Pancreas (tissue), 10 donors: ENCODE measurements around the gene ABCA4. TPM values are rescaled to one million over a fixed set of nuclear protein-coding genes. Genes with fewer than 3 reads are reported as not detected.

Source experiments
- ATAC-seq, 4 donors: fragments of 200-7000 bp; cut with Tn5 transposase; one replicate each; pipeline versions ENCODE4 v1.8.0 to v1.9.1; 2020; ENCODE audit warnings: mild to moderate bottlenecking in 4 of 4, moderate library complexity in 4 of 4
- DNase-seq, 6 donors: peaks; one replicate each; pipeline ENCODE4 v3.0.0-alpha.2; 2020
- FAIRE-seq: peaks from 2 replicates; lab custom pipeline; 2012; peaks lifted over from hg19 to GRCh38; lab: Jason Lieb, UNC
- H3K27ac ChIP-seq, 4 donors: fragments of 200-600 bp; sonication (generic); 1 replicate in 3 of 4; 2 replicates in 1 of 4; pipeline versions ENCODE4 v1.5.0 to v1.8.0; 2020
- H3K27me3 ChIP-seq, 4 donors: fragments of 200-600 bp; one replicate each; pipeline ENCODE4 v1.8.0; 2021
- H3K36me3 ChIP-seq, 3 donors: fragments of 200-600 bp; sonication (generic) in 1 of 3; one replicate each; pipeline versions ENCODE4 v1.5.0 to v1.8.0; 2020 to 2021
- H3K4me1 ChIP-seq, 3 donors: fragments of 200-600 bp; one replicate each; pipeline ENCODE4 v1.8.0; 2021
- H3K4me3 ChIP-seq, 4 donors: fragments of 200-600 bp; sonication (generic) in 2 of 4; one replicate each; pipeline versions ENCODE4 v1.5.0 to v1.8.0; 2020 to 2021
- H3K9me3 ChIP-seq, 4 donors: fragments of 200-600 bp; one replicate each; pipeline ENCODE4 v1.8.0; 2021
- CTCF ChIP-seq, 4 donors: fragments of 200-600 bp; sonication (generic) in 3 of 4; IDR thresholded peaks; one replicate each; pipeline versions ENCODE4 v1.5.0 to v1.8.0; 2021; ENCODE audit warnings: antibody characterized with exemption in 4 of 4
- WGBS, 2 donors: extraction: QIAGEN DNeasy Blood & Tissue Kit; methylation state at CpG; one replicate each; pipeline ENCODE4 v1.1.7; 2013; 5-methylcytosine and 5-hydroxymethylcytosine counted together
- intact Hi-C, 3 donors: fragments of 100-400 bp; cut with DNase I; formaldehyde crosslinking; loops; one replicate each; pipeline versions ENCODE4 v1.11.1 to v1.14.2; 2022
- polyA plus RNA-seq, 2 donors: library from polyadenylated mRNA; stranded (reverse); fragments of 200-250 nt; gene quantifications; one replicate each; pipeline ENCODE4 v1.2.3, GENCODE V29; 2013
- total RNA-seq, 6 donors: library from RNA; stranded (reverse); fragmentation: NEBNext Ultra II Directional in 4 of 6; extraction: Animal tissue kit (Norgen Biotek cat#: 25700) in 4 of 6; gene quantifications; one replicate each; pipeline versions ENCODE4 v1.2.1 to v1.2.4, GENCODE V29; 2021 to 2023
- donor health status: healthy with polysubstance abuse.
- donor health status: DM: no; HTN: no; CAD: no; lungs with moderate emphysema.
- donor health status: DM: no; HTN: no; CAD: no.
- donor health status: control.
- donor health status: control.
- donor health status: Bipolar disorder and iron deficiency.
- donor health status: DM: yes; HTN: yes; CAD: no.
- donor health status: DM: no; HTN: no; CAD: no.
- donor health status: DM: no; HTN: no; CAD: no.
- donor health status: DM: yes; HTN: yes; CAD: no.

The ABCA4 gene
- total and polyA plus RNA-seq, 8 donors, result 0.03 to 0.16 (median 0.14) TPM; not detected in 2

- Histone ChIP-seq H3K36me3 (no peaks in the 10 kb centered on the region), H3K4me3 (no peak overlapping the region), H3K4me1 (no peaks in the 10 kb centered on the region), H3K27me3 (no peaks in the 10 kb centered on the region), H3K27ac (no peak overlapping the region), H3K9me3 (no peaks in the 10 kb centered on the region)
- no peak for TF ChIP-seq CTCF (IDR thresholded peaks at IDR 0.05)
- 55 to 70% methylated on average over 6 of the region's 6 CpGs for WGBS, 2 donors
- ATAC-seq, result no peak
- DNase-seq, result no peak
- intact Hi-C loops, result no loop called here
- no peak for FAIRE-seq
These were observed 4.9 kb upstream of the ABCA4 start for GRCh38 chr1:94125551-94126514.

- intact Hi-C loops, result no loop called here
- FAIRE-seq (no peak), ATAC-seq (no peak), DNase-seq (no peak)
- H3K4me3 ChIP-seq, result no peak overlapping the region
- no peaks in the 10 kb centered on the region for H3K36me3 ChIP-seq
- no peaks in the 10 kb centered on the region for H3K4me1 ChIP-seq
- TF ChIP-seq CTCF (IDR thresholded peaks at IDR 0.05), result no peak
- WGBS, 2 donors, result 85 to 87% methylated on average over 1 of the region's 1 CpG
- no peak overlapping the region for H3K27ac ChIP-seq
- H3K27me3 ChIP-seq, result no peaks in the 10 kb centered on the region
- H3K9me3 ChIP-seq, result no peaks in the 10 kb centered on the region
These were observed 3.6 kb upstream of the ABCA4 start for GRCh38 chr1:94124538-94124937.

GRCh38 chr1:94122201-94122970, 1.4 kb upstream of the ABCA4 start:
- intact Hi-C loops, result no loop called here
- H3K9me3 ChIP-seq, result no peaks in the 10 kb centered on the region
- H3K4me1 ChIP-seq, result no peaks in the 10 kb centered on the region
- H3K36me3 ChIP-seq, result no peaks in the 10 kb centered on the region
- 59 to 79% methylated on average over 5 of the region's 5 CpGs for WGBS, 2 donors
- no peak overlapping the region for H3K4me3 ChIP-seq
- no peak for TF ChIP-seq CTCF (IDR thresholded peaks at IDR 0.05)
- no peak for FAIRE-seq
- no peak overlapping the region for H3K27ac ChIP-seq
- no peak for ATAC-seq
- H3K27me3 ChIP-seq, result no peaks in the 10 kb centered on the region
- no peak for DNase-seq

- intact Hi-C loops, result no loop called here
- FAIRE-seq (no peak), ATAC-seq (no peak), DNase-seq (no peak)
- H3K36me3 ChIP-seq, result no peaks in the 10 kb centered on the region
- no peak overlapping the region for H3K27ac ChIP-seq
- H3K4me1 ChIP-seq, result no peaks in the 10 kb centered on the region
- H3K4me3 ChIP-seq, result no peak overlapping the region
- no peaks in the 10 kb centered on the region for H3K27me3 ChIP-seq
- H3K9me3 ChIP-seq, result no peaks in the 10 kb centered on the region
- TF ChIP-seq CTCF (IDR thresholded peaks at IDR 0.05), result no peak
- WGBS, 2 donors, result 63 to 69% methylated on average over 8 of the region's 8 CpGs
These were observed 468 bp upstream of the ABCA4 start for GRCh38 chr1:94121411-94121821.
